GM21515 (cell line): ENCODE data around the gene IL17B.

Experiments
- ATAC-seq: cut with Tn5 transposase; IDR thresholded peaks from one replicate; pipeline ENCODE4 v1.9.1; 2021; ENCODE audit not compliant: unreplicated experiment

Gene IL17B

DNA sequence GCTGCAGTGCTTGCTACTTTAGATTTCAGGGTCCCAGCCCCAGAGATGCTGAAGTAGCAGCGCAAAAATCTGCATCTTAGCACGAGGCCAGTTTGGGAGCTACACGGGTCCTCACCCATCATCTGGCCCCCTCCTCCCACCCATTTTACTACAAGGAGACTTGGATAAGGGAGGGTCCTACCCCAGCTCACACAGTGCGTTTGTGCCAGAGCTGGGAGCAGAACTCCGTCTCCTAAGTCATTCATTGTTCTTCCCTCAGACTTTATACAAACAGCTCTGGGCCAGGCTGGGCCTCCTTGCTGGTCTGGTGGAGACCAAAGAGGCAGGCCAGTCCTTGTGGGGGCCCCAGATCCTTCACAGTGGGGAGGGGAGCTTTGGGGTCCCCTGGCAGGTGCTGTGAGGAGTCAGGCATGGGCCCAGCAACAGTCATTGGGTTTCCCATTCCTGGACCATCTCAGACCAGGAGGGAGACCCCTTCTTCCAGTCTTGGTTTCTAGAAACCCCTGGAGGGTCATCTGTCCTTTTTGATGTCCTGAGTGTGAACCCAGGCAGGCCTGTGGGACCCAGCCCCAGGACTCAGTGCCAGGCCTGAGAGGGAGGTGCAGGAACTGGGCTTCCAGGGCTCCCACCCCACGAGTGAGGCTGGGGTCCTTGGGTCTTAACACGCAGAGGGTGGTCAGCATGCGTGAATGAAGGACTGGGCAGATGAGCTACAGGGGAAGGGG is 2.3 kb upstream of the IL17B start:
- peak; percentile 22 for ATAC-seq

GRCh38 chr5:149380466-149381121 is 1.5 kb upstream of the IL17B start:
- no peak for ATAC-seq

DNA sequence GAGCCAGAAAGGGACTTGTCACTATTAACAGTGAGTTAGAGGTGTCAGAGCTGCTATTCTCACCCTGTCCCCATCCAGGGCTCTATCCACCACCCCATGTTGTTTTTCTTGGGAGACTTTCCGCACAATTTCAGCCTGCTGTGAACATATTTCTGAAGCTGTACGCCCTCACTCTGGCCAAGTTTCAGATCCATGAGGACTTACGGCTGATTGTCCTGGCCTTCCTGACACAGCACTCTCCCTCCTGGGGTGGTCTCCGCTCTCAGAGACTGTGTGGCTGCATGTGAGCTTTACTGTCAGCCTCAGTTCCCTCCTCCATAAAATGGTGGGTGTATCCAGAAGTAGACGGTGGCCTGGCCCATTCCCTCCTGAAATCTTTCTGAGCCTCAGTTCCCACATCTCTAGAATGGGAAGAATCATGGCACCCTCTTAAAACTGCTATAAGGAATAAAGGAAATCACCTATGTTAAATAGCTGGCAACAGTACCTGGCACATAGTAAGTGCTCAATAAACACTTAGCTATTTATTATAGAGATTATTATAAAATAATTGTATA is 804 bp upstream of the IL17B start:
- no peak for ATAC-seq

- ATAC-seq = no peak
These were observed 761 bp downstream of the IL17B start for GRCh38 chr5:149378241-149378820.

DNA sequence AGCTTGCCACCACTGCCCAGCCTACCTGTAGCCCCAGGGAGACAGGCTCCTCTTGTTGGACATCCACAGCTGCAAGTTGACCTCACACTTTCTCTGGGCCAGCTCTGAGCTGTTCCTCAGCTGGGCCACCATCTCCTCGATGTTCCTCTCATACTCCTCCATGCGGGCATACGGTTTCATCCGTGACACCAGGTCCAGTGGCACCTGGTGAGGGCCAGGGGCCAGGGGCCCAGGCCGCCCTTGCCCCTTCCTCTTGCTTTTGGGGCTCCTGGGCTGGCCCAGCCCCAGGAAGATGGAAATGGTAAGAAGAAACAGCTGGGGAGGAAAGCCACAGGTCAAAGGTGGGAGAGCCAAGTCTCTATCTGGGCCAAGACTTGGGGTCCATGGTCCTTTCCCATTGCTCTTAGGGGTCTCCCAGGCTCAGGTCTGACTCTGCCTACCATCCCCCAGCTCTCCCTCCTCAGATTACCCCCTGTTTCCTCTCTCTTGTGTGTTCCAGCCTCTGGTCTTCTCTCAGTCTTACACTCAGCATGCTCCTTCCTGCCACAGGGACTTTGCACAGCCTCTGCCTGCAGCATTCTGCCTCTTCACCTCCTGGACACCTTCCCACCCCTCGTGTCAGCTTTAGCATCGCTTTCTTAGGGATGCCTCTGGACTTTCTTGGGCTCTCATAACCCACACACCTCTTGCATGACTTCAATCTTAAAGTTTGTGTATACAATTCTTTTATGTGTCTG is 2.2 kb downstream of the IL17B start:
- ATAC-seq = no peak

- no peak for ATAC-seq
These were observed 3.0 kb downstream of the IL17B start for GRCh38 chr5:149376104-149376503.

DNA sequence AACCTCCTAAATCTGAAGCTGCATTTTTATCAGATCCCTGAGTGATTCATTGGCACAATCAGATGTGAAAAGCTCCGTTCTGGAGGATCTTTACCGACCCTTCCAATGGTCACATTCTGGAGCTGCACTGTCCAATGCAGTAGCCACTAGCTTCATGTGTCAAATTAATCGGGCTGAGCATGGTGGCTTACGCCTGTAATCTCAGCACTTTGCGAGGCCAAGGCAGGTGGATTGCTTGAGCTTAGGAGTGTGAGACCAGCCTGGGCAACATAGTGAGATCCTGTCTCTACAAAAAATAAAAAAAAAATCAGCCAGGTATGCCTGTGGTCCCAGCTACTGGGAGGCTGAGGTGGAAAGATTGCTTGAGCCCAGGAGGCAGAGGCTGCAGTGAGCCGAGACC is 3.7 kb downstream of the IL17B start:
- no peak for ATAC-seq

- ATAC-seq = no peak
These were observed 4.3 kb downstream of the IL17B start for GRCh38 chr5:149374801-149375200.

DNA sequence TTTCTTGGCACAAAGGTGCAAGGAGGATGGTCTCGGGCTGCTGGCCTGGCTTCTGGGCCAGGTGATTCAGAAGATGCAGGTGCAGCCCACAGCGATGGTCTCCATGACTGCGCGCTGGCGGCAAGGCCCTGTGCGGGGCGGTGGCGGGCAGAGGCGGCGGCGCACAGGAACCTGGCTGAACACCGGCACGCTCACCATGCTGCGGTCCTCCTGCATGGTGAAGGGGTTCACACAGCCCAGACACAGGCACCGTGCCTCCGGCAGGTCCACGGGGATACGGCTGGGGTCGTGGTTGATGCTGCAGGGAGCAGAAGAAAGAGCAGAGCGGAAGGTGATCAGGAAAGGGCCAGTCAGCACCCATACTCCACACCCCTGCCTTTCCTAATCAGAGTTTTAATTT is 4.8 kb downstream of the IL17B start:
- ATAC-seq = no peak

DNA sequence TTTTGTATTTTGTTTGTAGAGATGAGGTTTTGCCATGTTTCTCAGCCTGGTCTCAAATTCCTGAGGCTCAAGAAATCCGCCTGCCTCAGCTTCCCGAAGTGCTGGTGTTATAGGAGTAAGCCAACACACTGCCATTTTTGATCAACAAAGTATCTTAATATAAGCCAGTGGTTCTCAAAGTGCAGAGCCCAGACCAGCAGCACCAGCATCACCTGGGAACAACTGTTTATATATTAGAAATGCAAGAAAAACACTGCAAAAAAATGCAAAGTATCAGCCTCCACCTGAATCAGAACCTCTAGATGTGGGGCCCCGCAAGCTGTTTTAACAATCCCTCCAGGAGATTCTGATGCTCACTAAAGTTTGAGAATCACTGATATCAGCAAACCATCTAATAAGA is 6.2 kb downstream of the IL17B start:
- no peak for ATAC-seq

DNA sequence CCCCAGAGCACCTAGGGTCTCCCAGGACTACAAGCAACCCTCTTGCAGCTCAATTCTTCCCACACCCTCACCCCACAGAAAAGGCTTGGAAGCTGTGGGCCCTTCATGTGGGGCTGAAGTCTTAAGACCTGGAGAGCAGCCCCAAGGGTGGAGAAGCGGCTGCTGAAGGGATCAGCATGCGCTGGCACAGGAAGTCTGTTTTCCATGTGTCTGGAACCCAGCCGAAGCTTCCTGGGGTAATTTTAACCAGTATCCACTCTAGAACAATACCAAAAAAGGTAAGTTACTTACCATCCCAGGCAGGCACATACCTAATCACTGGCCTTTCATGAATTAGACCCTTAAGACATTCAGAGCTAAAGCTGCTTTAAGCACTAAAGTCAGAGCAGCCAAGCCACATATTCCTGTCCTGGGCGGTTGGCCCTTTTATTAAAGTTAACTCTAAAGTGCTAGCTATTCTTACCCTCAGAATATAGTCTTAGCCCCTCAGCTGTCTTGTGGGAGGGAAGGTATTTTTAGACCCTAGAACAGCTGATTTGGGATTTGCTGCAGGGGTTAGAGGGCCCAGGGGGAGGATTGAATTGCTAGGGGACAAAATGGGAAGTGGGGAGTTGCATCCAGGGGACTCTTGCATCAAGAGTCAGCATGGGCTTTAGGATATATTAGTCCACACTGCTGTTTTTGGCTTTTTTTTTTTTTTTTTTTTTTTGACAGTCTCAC is 6.9 kb downstream of the IL17B start:
- no peak for ATAC-seq

DNA sequence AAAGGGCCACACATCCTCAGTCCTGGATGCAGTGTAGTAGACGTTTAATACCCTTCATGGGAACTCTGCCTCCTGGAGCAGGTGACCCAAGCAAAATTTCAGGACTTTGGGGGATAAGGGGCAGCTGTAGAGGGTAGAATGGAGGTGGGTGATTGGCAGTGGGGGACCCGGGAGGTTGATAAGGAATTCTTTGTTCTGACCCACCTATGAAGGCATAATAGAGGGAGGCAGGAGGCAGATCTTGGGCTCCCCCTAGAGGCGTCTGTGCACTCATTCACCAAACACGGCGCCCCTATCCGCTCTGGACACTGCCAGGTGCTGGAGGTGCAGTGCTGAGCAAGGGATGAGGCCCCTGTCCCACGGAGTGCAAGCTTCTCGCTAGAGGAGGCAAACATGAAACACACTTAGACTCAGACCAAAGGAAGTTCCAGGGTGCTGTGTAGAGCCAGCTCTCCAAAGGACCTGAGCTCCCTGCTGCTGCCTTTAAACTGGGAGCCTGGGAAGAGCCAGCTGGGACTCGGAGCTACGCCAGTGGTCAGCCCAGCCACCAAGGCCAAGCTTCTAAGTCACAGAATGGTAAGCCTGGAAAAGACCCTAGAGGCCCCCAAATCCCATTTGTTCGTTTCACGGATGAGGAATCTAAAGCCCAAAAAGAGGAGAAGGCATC is 7.7 kb downstream of the IL17B start:
- peak; percentile 86 for ATAC-seq

GRCh38 chr5:149370878-149371277 is 8.2 kb downstream of the IL17B start:
- no peak for ATAC-seq

GRCh38 chr5:149367972-149368645 is 11.0 kb downstream of the IL17B start:
- ATAC-seq = no peak

GRCh38 chr5:149367249-149367971 is 11.7 kb downstream of the IL17B start:
- ATAC-seq = no peak

GRCh38 chr5:149366169-149366729 is 12.8 kb downstream of the IL17B start:
- ATAC-seq = no peak

GRCh38 chr5:149365418-149365817 is 13.7 kb downstream of the IL17B start:
- ATAC-seq = no peak

DNA sequence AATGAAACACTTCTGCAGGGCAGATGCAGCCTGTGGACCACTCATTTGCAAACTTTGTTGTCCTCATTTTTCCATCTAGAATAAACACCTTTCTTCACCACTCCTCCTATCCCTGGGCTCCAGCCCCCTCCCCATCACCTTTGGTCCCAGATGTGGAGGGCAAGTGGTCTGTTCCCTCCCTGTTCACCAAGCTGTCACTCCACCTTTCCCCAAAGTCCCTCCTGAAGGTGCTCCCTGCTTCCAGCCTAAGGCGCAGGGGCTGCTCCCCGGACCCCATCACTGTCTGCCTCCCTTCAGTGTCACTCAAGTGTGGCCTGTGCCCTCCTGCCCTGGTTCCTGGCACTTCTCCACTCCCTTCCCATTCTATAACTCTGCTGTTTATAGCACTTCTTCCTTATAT is 14.4 kb downstream of the IL17B start:
- no peak for ATAC-seq

DNA sequence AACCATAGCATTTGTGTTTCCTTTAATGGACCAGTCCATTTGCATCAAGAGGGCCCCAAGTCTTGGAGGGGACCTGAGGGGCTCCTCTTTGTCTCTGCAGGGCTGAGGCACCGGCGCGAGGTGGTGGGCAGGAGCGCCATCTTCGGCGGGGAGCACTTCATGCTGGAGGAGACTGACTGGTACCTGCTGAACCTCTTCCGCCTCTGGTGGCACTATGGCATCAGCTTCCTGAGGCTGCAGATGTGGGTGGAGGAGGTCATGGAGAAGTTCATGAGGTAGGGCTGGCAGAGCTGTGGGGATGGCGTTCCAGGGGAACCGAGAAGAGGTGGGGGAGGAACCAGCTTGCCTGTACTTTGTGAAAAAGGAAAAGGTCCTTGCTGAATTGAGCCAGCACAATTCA is 15.2 kb downstream of the IL17B start:
- ATAC-seq = no peak
